ENCODE measurements around the gene SST. TPM values are rescaled to one million over a fixed set of nuclear protein-coding genes. Genes with fewer than 3 reads are reported as not detected.
"Not testable (repeated sequence)": the region's sequence is repeated elsewhere in the genome, so short reads cannot be mapped to it uniquely, and the experiment has no call there.

The SST gene
- total RNA-seq, 1 experiment from 2014 or later, result 0.45 TPM

- Histone ChIP-seq H3K36me3 (replicated peaks; ENCODE audit: control insufficient read depth, insufficient read depth, low read length) (no peaks in the 10 kb centered on the region), H3K27me3 (ENCODE audit: control insufficient read depth, insufficient read depth, low read length) (peaks cover 3% of the 10 kb centered on the region; the same call in 1 of the 2 replicates), H3K4me3 (ENCODE audit: insufficient read depth, low read depth, low read length) (no peak overlapping the region)
- DNase-seq, result no peak
Observed at GRCh38 chr3:187665010-187665409, 5.2 kb downstream of the SST start.

GRCh38 chr3:187662848-187663409 lies 7.3 kb downstream of the SST start:
- Histone ChIP-seq H3K27me3 (ENCODE audit: control insufficient read depth, insufficient read depth, low read length) (no peaks in the 10 kb centered on the region), H3K4me3 (ENCODE audit: insufficient read depth, low read depth, low read length) (no peak overlapping the region), H3K36me3 (replicated peaks; ENCODE audit: control insufficient read depth, insufficient read depth, low read length) (no peaks in the 10 kb centered on the region)
- DNase-seq, result no peak

- DNase-seq, result no peak
- Histone ChIP-seq H3K36me3 (replicated peaks; ENCODE audit: control insufficient read depth, insufficient read depth, low read length) (no peaks in the 10 kb centered on the region), H3K4me3 (ENCODE audit: insufficient read depth, low read depth, low read length) (no peak overlapping the region), H3K27me3 (ENCODE audit: control insufficient read depth, insufficient read depth, low read length) (no peaks in the 10 kb centered on the region)
Observed at GRCh38 chr3:187661267-187661666, 8.9 kb downstream of the SST start.

GRCh38 chr3:187651282-187651681 lies 18.9 kb downstream of the SST start:
- DNase-seq, result no peak
- H3K27me3 ChIP-seq (ENCODE audit: control insufficient read depth, insufficient read depth, low read length), result no peaks in the 10 kb centered on the region; the same call in none of the 2 replicates
- no peak overlapping the region for H3K4me3 ChIP-seq (ENCODE audit: insufficient read depth, low read depth, low read length)
- no peaks in the 10 kb centered on the region for H3K36me3 ChIP-seq (replicated peaks; ENCODE audit: control insufficient read depth, insufficient read depth, low read length)

GRCh38 chr3:187648177-187648576 lies 22.0 kb downstream of the SST start:
- Histone ChIP-seq H3K36me3 (replicated peaks; ENCODE audit: control insufficient read depth, insufficient read depth, low read length) (no peaks in the 10 kb centered on the region), H3K27me3 (ENCODE audit: control insufficient read depth, insufficient read depth, low read length) (no peaks in the 10 kb centered on the region; the same call in none of the 2 replicates), H3K4me3 (ENCODE audit: insufficient read depth, low read depth, low read length) (no peak overlapping the region)
- DNase-seq, result no peak

GRCh38 chr3:187646906-187647660 lies 23.1 kb downstream of the SST start:
- DNase-seq, result no peak
- Histone ChIP-seq H3K4me3 (ENCODE audit: insufficient read depth, low read depth, low read length) (no peak overlapping the region), H3K36me3 (replicated peaks; ENCODE audit: control insufficient read depth, insufficient read depth, low read length) (no peaks in the 10 kb centered on the region), H3K27me3 (ENCODE audit: control insufficient read depth, insufficient read depth, low read length) (no peaks in the 10 kb centered on the region; the same call in none of the 2 replicates)

- H3K36me3 ChIP-seq (replicated peaks; ENCODE audit: control insufficient read depth, insufficient read depth, low read length); H3K4me3 ChIP-seq (ENCODE audit: insufficient read depth, low read depth, low read length); DNase-seq; H3K27me3 ChIP-seq (ENCODE audit: control insufficient read depth, insufficient read depth, low read length): not testable (repeated sequence)
Observed at GRCh38 chr3:187645379-187645778, 24.8 kb downstream of the SST start.

GRCh38 chr3:187642861-187643260 lies 27.3 kb downstream of the SST start:
- Histone ChIP-seq H3K27me3 (ENCODE audit: control insufficient read depth, insufficient read depth, low read length) (no peaks in the 10 kb centered on the region), H3K4me3 (ENCODE audit: insufficient read depth, low read depth, low read length) (no peak overlapping the region)
- no peak for DNase-seq

GRCh38 chr3:187641320-187642016 lies 28.7 kb downstream of the SST start:
- H3K36me3 ChIP-seq (replicated peaks; ENCODE audit: control insufficient read depth, insufficient read depth, low read length), result no peaks in the 10 kb centered on the region
- no peak for DNase-seq
- H3K27me3 ChIP-seq (ENCODE audit: control insufficient read depth, insufficient read depth, low read length), result no peaks in the 10 kb centered on the region

More at GRCh38 chr3:187642861-187643260, 27.3 kb downstream of the SST start:
- no peaks in the 10 kb centered on the region for H3K36me3 ChIP-seq (replicated peaks; ENCODE audit: control insufficient read depth, insufficient read depth, low read length)

GRCh38 chr3:187640569-187641059 lies 29.6 kb downstream of the SST start:
- Histone ChIP-seq H3K4me3 (ENCODE audit: insufficient read depth, low read depth, low read length) (no peak overlapping the region), H3K36me3 (replicated peaks; ENCODE audit: control insufficient read depth, insufficient read depth, low read length) (no peaks in the 10 kb centered on the region), H3K27me3 (ENCODE audit: control insufficient read depth, insufficient read depth, low read length) (no peaks in the 10 kb centered on the region)
- DNase-seq, result no peak

More at GRCh38 chr3:187641320-187642016, 28.7 kb downstream of the SST start:
- H3K4me3 ChIP-seq (ENCODE audit: insufficient read depth, low read depth, low read length), result no peak overlapping the region

- Histone ChIP-seq H3K4me3 (ENCODE audit: insufficient read depth, low read depth, low read length) (no peak overlapping the region), H3K27me3 (ENCODE audit: control insufficient read depth, insufficient read depth, low read length) (no peaks in the 10 kb centered on the region), H3K36me3 (replicated peaks; ENCODE audit: control insufficient read depth, insufficient read depth, low read length) (no peaks in the 10 kb centered on the region)
- no peak for DNase-seq
Observed at GRCh38 chr3:187639927-187640568, 30.1 kb downstream of the SST start.

- no peaks in the 10 kb centered on the region for H3K36me3 ChIP-seq (replicated peaks; ENCODE audit: control insufficient read depth, insufficient read depth, low read length)
- no peak for DNase-seq
- no peak overlapping the region for H3K4me3 ChIP-seq (ENCODE audit: insufficient read depth, low read depth, low read length)
- no peaks in the 10 kb centered on the region for H3K27me3 ChIP-seq (ENCODE audit: control insufficient read depth, insufficient read depth, low read length)
Observed at GRCh38 chr3:187636528-187636927, 33.7 kb downstream of the SST start.

GRCh38 chr3:187630404-187630803 lies 39.8 kb downstream of the SST start:
- peaks cover 3% of the 10 kb centered on the region for H3K27me3 ChIP-seq (ENCODE audit: control insufficient read depth, insufficient read depth, low read length)
- no peak for DNase-seq
- no peak overlapping the region for H3K4me3 ChIP-seq (ENCODE audit: insufficient read depth, low read depth, low read length)
- no peaks in the 10 kb centered on the region for H3K36me3 ChIP-seq (replicated peaks; ENCODE audit: control insufficient read depth, insufficient read depth, low read length)

- no peaks in the 10 kb centered on the region for H3K36me3 ChIP-seq (replicated peaks; ENCODE audit: control insufficient read depth, insufficient read depth, low read length)
- no peak for DNase-seq
- peaks cover 3% of the 10 kb centered on the region for H3K27me3 ChIP-seq (ENCODE audit: control insufficient read depth, insufficient read depth, low read length)
- H3K4me3 ChIP-seq (ENCODE audit: insufficient read depth, low read depth, low read length), result no peak overlapping the region
Observed at GRCh38 chr3:187629711-187630110, 40.5 kb downstream of the SST start.

Measured in H7 (cell line).